DOHH2 (cell line): ENCODE results near the gene EIF3C.
"Not testable (repeated sequence)": the region's sequence is repeated elsewhere in the genome, so short reads cannot be mapped to it uniquely, and the experiment has no call there.

ENCODE experiments used
- H3F3A ChIP-seq: fragments of 200-600 bp; sonication (generic), shearing (Covaris generic); 2 replicates; pipeline ENCODE4 v1.6.0; 2016; ENCODE audit warnings: antibody characterized with exemption, mild to moderate bottlenecking; ENCODE audit not compliant: control insufficient read depth, insufficient read depth
- H3K27ac ChIP-seq: fragments of 200-600 bp; sonication (generic); 2 replicates; pipeline ENCODE4 v1.5.1; 2014; ENCODE audit warnings: low read depth, mild to moderate bottlenecking, low read length, moderate library complexity
- H3K27me3 ChIP-seq: fragments of 200-600 bp; sonication (generic); 2 replicates; pipeline ENCODE4 v1.6.1; 2014; ENCODE audit warnings: mild to moderate bottlenecking, low read length, mixed read lengths; ENCODE audit not compliant: control insufficient read depth
- H3K36me3 ChIP-seq: fragments of 200-600 bp; sonication (generic); 2 replicates; pipeline ENCODE4 v1.6.1; 2014; ENCODE audit warnings: mild to moderate bottlenecking, low read length, moderate library complexity, mixed read lengths; ENCODE audit not compliant: control insufficient read depth
- H3K4me1 ChIP-seq: fragments of 200-600 bp; sonication (generic); 2 replicates; pipeline ENCODE4 v1.6.1; 2014; ENCODE audit warnings: mild to moderate bottlenecking, low read length, mixed read lengths; ENCODE audit not compliant: control insufficient read depth
- H3K4me2 ChIP-seq: fragments of 200-600 bp; sonication (generic); 2 replicates; pipeline ENCODE4 v1.6.0; 2014; ENCODE audit warnings: mild to moderate bottlenecking, low read length, moderate library complexity
- H3K4me3 ChIP-seq: fragments of 200-600 bp; sonication (generic); 2 replicates; pipeline ENCODE4 v1.5.1; 2014; ENCODE audit warnings: mild to moderate bottlenecking, low read length, mixed read lengths
- H3K79me2 ChIP-seq: fragments of 200-600 bp; sonication (generic); 2 replicates; pipeline ENCODE4 v1.6.1; 2014; ENCODE audit warnings: mild to moderate bottlenecking, low read length, mixed read lengths; ENCODE audit not compliant: control insufficient read depth
- H3K9me2 ChIP-seq: fragments of 200-600 bp; sonication (generic); replicated peaks from 2 replicates; pipeline ENCODE4 v1.6.1; 2014; ENCODE audit warnings: mild to moderate bottlenecking, low read length, mixed read lengths; ENCODE audit not compliant: control insufficient read depth
- H3K9me3 ChIP-seq: fragments of 200-600 bp; sonication (generic); 2 replicates; pipeline ENCODE4 v1.6.1; 2014; ENCODE audit warnings: antibody characterized with exemption, low read length, mixed read lengths; ENCODE audit not compliant: control insufficient read depth, insufficient read depth
- H4K20me1 ChIP-seq: fragments of 200-600 bp; sonication (generic); 2 replicates; pipeline ENCODE4 v1.6.0; 2014; ENCODE audit warnings: low read depth, mild to moderate bottlenecking, antibody characterized with exemption, low read length, moderate library complexity; ENCODE audit not compliant: control insufficient read depth, insufficient read depth

EIF3C gene

GRCh38 chr16:28711220-28712083 is at the start of gene EIF3C:
Gene EIF3C, plus strand, starts transcription at chr16:28711464. Its CDS starts 223 bp downstream, at chr16:28711687.
- H3K4me3 ChIP-seq: peak within 1 kb of the TSS; percentile 51
- not testable (repeated sequence) for H3K4me2 ChIP-seq, H3K27ac ChIP-seq, H3K36me3 ChIP-seq, H4K20me1 ChIP-seq, H3K27me3 ChIP-seq, H3F3A ChIP-seq, H3K9me2 ChIP-seq, H3K9me3 ChIP-seq, H3K4me1 ChIP-seq, H3K79me2 ChIP-seq

GRCh38 chr16:28666264-28666663 is 45.0 kb upstream of the EIF3C start:
- not testable (repeated sequence) for H3K36me3 ChIP-seq, H3K9me3 ChIP-seq, H3K4me3 ChIP-seq, H3K27me3 ChIP-seq, H3K4me2 ChIP-seq, H4K20me1 ChIP-seq, H3K4me1 ChIP-seq, H3K79me2 ChIP-seq, H3K9me2 ChIP-seq, H3F3A ChIP-seq, H3K27ac ChIP-seq

- not testable (repeated sequence) for H3K36me3 ChIP-seq, H3F3A ChIP-seq, H3K4me2 ChIP-seq, H3K9me2 ChIP-seq, H3K27me3 ChIP-seq, H3K27ac ChIP-seq, H4K20me1 ChIP-seq, H3K4me3 ChIP-seq, H3K4me1 ChIP-seq, H3K79me2 ChIP-seq, H3K9me3 ChIP-seq
Measured at GRCh38 chr16:28667480-28667879, 43.8 kb upstream of the EIF3C start.

GRCh38 chr16:28668199-28668598 is 43.1 kb upstream of the EIF3C start:
- not testable (repeated sequence) for H3K4me1 ChIP-seq, H3K9me3 ChIP-seq, H3K36me3 ChIP-seq, H3K79me2 ChIP-seq, H3K4me2 ChIP-seq, H3K27me3 ChIP-seq, H4K20me1 ChIP-seq, H3K27ac ChIP-seq, H3K4me3 ChIP-seq, H3K9me2 ChIP-seq, H3F3A ChIP-seq

GRCh38 chr16:28688327-28688952 is 22.8 kb upstream of the EIF3C start:
- H3K79me2 ChIP-seq, H3K27ac ChIP-seq, H3K4me3 ChIP-seq, H3K4me2 ChIP-seq, H3F3A ChIP-seq, H4K20me1 ChIP-seq, H3K9me3 ChIP-seq, H3K27me3 ChIP-seq, H3K9me2 ChIP-seq, H3K4me1 ChIP-seq, H3K36me3 ChIP-seq: not testable (repeated sequence)

GRCh38 chr16:28689425-28689824 is 21.8 kb upstream of the EIF3C start:
- not testable (repeated sequence) for H4K20me1 ChIP-seq, H3K9me3 ChIP-seq, H3F3A ChIP-seq, H3K27me3 ChIP-seq, H3K36me3 ChIP-seq, H3K79me2 ChIP-seq, H3K27ac ChIP-seq, H3K4me3 ChIP-seq, H3K4me1 ChIP-seq, H3K4me2 ChIP-seq, H3K9me2 ChIP-seq

GRCh38 chr16:28691722-28692121 is 19.5 kb upstream of the EIF3C start:
- H4K20me1 ChIP-seq, H3K9me2 ChIP-seq, H3K4me2 ChIP-seq, H3K27me3 ChIP-seq, H3K4me1 ChIP-seq, H3K79me2 ChIP-seq, H3K27ac ChIP-seq, H3F3A ChIP-seq, H3K36me3 ChIP-seq, H3K9me3 ChIP-seq, H3K4me3 ChIP-seq: not testable (repeated sequence)

GRCh38 chr16:28693257-28693950 is 17.9 kb upstream of the EIF3C start:
- not testable (repeated sequence) for H3K4me1 ChIP-seq, H3K9me2 ChIP-seq, H4K20me1 ChIP-seq, H3K36me3 ChIP-seq, H3K4me3 ChIP-seq, H3K27ac ChIP-seq, H3K9me3 ChIP-seq, H3K27me3 ChIP-seq, H3K4me2 ChIP-seq, H3K79me2 ChIP-seq, H3F3A ChIP-seq
